ENCODE results near the gene NRXN3. TPM values are rescaled to one million over a fixed set of nuclear protein-coding genes. Genes with fewer than 3 reads are reported as not detected.

NRXN3 gene
- polyA plus RNA-seq, 1 donor (not counting 4 experiments of a cell fraction or from before 2014, with no cell fraction given) = 0.89 TPM

- Histone ChIP-seq H3K27me3 (ENCODE audit: control insufficient read depth, extremely low read depth, insufficient read depth, low read length) (no peaks in the 10 kb centered on the region), H3K9me1 (ENCODE audit: control insufficient read depth, extremely low read depth, insufficient read depth, low read length) (no peaks in the 10 kb centered on the region), H3K9me3 (ENCODE audit: control insufficient read depth, low read depth, low read length) (no peaks in the 10 kb centered on the region), H3K79me2 (ENCODE audit: control insufficient read depth, insufficient read depth, low read length) (no peaks in the 10 kb centered on the region), H3K9ac (ENCODE audit: control insufficient read depth, extremely low read depth, insufficient read depth, low read length) (no peak overlapping the region), H3K4me2 (ENCODE audit: control insufficient read depth, extremely low read depth, insufficient read depth, low read depth, low read length) (no peak overlapping the region), H2AFZ (ENCODE audit: control insufficient read depth, low read length) (no peak overlapping the region), H3K36me3 (ENCODE audit: control insufficient read depth in 2 of 2, extremely low read depth in 1 of 2, insufficient read depth in 2 of 2, low read length in 2 of 2) (no peaks in the 10 kb centered on the region), H3K4me1 (ENCODE audit: control insufficient read depth, extremely low read depth, insufficient read depth, low read length) (no peaks in the 10 kb centered on the region), H4K20me1 (ENCODE audit: control insufficient read depth, extremely low read depth, insufficient read depth, low read length) (no peaks in the 10 kb centered on the region), H3K27ac (ENCODE audit: control insufficient read depth, insufficient read depth, low read length) (no peak overlapping the region), H3K4me3 (ENCODE audit: control insufficient read depth in 2 of 3, extremely low read depth in 1 of 3, insufficient read depth in 2 of 3, low read depth in 1 of 3, low read length in 3 of 3) (no peak overlapping the region)
- dilution Hi-C loops (cut with MboI; ENCODE audit: extremely low pct_ligation_motif_present, low sequenced_read_pairs) = no loop called here
- no peak for DNase-seq (ENCODE audit: low read depth, low spot score)
- no peak for TF ChIP-seq EZH2 (IDR thresholded peaks at IDR 0.05; ENCODE audit: low read length)
- TF ChIP-seq CTCF (optimal IDR thresholded peaks at IDR 0.05 in 1 of 3, IDR thresholded peaks at IDR 0.05 in 1 of 3, conservative IDR thresholded peaks at IDR 0.05 in 1 of 3; ENCODE audit: extremely low read depth in 1 of 3, insufficient read depth in 2 of 3, low read length in 3 of 3) = no peak
- FAIRE-seq = no peak
These were observed 176.6 kb downstream of the NRXN3 start for GRCh38 chr14:78346747-78347146.

GRCh38 chr14:78355109-78355508, 184.9 kb downstream of the NRXN3 start:
- TF ChIP-seq CTCF (optimal IDR thresholded peaks at IDR 0.05 in 1 of 3, IDR thresholded peaks at IDR 0.05 in 1 of 3, conservative IDR thresholded peaks at IDR 0.05 in 1 of 3; ENCODE audit: extremely low read depth in 1 of 3, insufficient read depth in 2 of 3, low read length in 3 of 3) (no peak), EZH2 (IDR thresholded peaks at IDR 0.05; ENCODE audit: low read length) (no peak)
- Histone ChIP-seq H3K9me3 (ENCODE audit: control insufficient read depth, low read depth, low read length) (no peaks in the 10 kb centered on the region), H3K27ac (ENCODE audit: control insufficient read depth, insufficient read depth, low read length) (no peak overlapping the region), H3K79me2 (ENCODE audit: control insufficient read depth, insufficient read depth, low read length) (no peaks in the 10 kb centered on the region), H4K20me1 (ENCODE audit: control insufficient read depth, extremely low read depth, insufficient read depth, low read length) (no peaks in the 10 kb centered on the region), H3K4me1 (ENCODE audit: control insufficient read depth, extremely low read depth, insufficient read depth, low read length) (no peaks in the 10 kb centered on the region), H3K27me3 (ENCODE audit: control insufficient read depth, extremely low read depth, insufficient read depth, low read length) (no peaks in the 10 kb centered on the region), H3K4me2 (ENCODE audit: control insufficient read depth, extremely low read depth, insufficient read depth, low read depth, low read length) (no peak overlapping the region), H2AFZ (ENCODE audit: control insufficient read depth, low read length) (no peak overlapping the region), H3K9me1 (ENCODE audit: control insufficient read depth, extremely low read depth, insufficient read depth, low read length) (no peaks in the 10 kb centered on the region), H3K4me3 (ENCODE audit: control insufficient read depth in 2 of 3, extremely low read depth in 1 of 3, insufficient read depth in 2 of 3, low read depth in 1 of 3, low read length in 3 of 3) (no peak overlapping the region), H3K9ac (ENCODE audit: control insufficient read depth, extremely low read depth, insufficient read depth, low read length) (no peak overlapping the region), H3K36me3 (ENCODE audit: control insufficient read depth in 2 of 2, extremely low read depth in 1 of 2, insufficient read depth in 2 of 2, low read length in 2 of 2) (no peaks in the 10 kb centered on the region)
- dilution Hi-C loops (cut with MboI; ENCODE audit: extremely low pct_ligation_motif_present, low sequenced_read_pairs) = no loop called here
- FAIRE-seq (no peak), DNase-seq (ENCODE audit: low read depth, low spot score) (no peak)
